Stimulated activated CD8-positive, alpha-beta memory T cell treated with anti-CD3 and anti-CD28 coated beads, Interleukin-4, amount 100 ng/mL, for 48 hours (primary cell): ENCODE results near the gene MRGPRD.
A peak's percentile ranks its signal among the peaks of the same experiment; 100 is the strongest.
"Not testable (repeated sequence)": the region's sequence is repeated elsewhere in the genome, so short reads cannot be mapped to it uniquely, and the experiment has no call there.

Experiments used
- DNase-seq: peaks from one replicate; pipeline ENCODE4 v3.0.0-alpha.2; 2020

MRGPRD gene

DNA sequence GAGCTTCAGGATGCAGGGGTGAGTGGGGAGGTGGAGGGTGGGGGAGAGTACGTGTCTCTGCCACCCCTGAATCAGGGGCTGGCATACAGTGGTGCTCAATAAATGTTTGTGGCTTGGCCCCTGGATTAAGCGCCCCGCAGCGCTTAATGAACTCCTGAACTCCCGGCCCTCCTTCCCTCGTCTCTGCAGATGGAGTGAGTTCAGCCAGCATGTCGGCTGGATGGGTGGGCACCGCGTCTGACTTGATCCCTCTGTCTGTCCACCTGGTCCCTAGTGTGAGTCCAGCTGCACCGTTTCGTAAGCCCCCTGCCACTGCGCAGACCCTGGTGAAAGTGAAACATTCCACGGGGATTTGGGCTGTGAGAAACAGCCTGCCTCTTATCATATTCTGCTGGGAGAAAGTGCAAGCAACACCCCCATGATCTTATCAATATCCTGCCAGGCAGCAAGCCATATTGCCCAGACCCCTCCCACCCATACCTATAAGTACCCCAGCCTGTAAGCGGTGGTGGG is 12.0 kb upstream of the MRGPRD start:
- no peak for DNase-seq

- no peak for DNase-seq
Observed at GRCh38 chr11:68990995-68991780, 10.4 kb upstream of the MRGPRD start.

DNA sequence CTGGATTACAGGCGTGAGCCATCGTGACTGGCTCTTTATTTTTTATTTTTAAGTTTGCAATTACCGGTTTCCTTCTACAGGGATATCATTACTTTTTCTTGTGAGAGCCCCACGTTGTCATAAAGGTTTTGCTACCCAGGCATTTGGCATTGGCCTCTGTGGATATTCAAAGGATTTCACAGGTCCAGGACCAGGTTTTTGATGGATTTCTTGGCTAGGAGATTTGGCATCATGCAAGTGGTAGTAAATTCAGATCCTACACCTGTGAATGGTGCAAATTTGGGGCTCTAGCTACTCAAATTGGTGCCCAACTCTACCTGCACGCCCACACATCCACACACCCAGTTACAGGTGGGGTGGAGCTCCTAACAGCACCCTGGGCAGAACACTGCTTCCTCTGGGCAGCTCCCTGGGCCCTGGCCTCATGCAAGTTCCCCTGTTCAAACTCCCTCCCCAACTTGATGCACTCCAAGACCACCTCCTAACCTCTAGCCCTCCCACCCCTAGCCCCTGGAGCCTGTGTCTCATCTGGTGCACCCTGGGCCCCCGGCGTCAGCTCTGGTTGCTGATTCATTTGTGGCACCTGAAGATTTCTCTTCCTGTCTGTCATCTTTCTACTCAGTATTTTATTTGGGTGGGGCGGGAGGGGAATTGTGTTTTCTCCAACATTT is 9.3 kb upstream of the MRGPRD start:
- no peak for DNase-seq

- no peak for DNase-seq
Observed at GRCh38 chr11:68988491-68988890, 7.7 kb upstream of the MRGPRD start.

DNA sequence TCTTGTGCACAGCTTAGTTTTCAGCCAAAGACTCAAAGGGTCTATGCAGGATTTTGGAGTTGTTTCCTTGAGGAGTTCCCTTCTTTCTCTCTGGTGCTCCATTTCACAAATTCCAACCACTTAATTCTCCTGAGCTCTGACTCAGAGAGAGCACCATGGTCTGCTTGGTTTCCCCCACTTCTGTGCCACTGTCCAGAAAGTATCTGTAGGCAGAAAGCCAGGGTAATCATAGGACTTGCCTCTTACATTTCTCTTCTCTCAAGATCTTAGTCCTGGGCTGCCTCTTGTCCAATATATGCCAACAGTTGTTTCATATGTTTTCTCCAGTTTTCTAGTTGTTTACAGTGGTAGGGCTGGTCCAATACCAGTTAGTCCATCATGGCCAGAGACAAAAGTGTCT is 6.4 kb upstream of the MRGPRD start:
- DNase-seq, result no peak

- no peak for DNase-seq
Observed at GRCh38 chr11:68983801-68984200, 3.0 kb upstream of the MRGPRD start.

DNA sequence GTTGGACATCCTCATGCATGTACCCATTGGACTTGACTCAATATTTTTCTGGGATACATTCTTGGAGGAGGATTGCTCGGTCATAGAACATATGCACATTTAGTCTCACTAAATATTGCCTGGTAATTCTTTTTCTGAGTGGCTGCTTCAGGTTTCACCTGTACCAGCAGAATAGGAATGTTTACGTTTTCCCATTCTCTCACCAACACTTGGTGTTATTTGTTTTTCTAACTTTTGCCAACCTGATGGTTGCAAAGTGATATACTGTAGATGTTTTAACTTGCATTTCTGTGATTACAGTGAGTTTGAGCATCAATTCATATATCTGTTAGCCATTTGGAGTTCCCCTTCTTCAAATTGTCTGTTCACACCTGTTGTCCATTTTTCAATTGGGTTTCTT is 1.3 kb upstream of the MRGPRD start:
- DNase-seq, result no peak

- DNase-seq, result no peak
Observed at GRCh38 chr11:68979931-68980775, 633 bp downstream of the MRGPRD start.

- no peak for DNase-seq
Observed at GRCh38 chr11:68978931-68979594, 1.7 kb downstream of the MRGPRD start.

DNA sequence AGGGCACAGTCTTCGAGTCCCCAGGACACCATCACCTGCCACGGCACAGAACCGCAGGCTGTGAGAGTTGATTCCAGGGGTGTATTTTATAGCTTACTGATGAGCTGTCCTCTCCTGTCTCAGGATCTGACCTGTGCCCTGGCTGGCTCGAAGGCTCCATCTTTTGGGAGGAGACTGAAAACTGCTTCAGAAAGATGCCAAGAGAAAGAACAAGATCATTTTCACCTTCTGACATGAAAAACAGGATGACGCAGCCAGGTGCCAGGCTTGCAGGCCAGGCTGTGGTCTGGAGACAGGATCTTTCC is 2.2 kb downstream of the MRGPRD start:
- no peak for DNase-seq

GRCh38 chr11:68977781-68978625 is 2.8 kb downstream of the MRGPRD start:
- no peak for DNase-seq

DNA sequence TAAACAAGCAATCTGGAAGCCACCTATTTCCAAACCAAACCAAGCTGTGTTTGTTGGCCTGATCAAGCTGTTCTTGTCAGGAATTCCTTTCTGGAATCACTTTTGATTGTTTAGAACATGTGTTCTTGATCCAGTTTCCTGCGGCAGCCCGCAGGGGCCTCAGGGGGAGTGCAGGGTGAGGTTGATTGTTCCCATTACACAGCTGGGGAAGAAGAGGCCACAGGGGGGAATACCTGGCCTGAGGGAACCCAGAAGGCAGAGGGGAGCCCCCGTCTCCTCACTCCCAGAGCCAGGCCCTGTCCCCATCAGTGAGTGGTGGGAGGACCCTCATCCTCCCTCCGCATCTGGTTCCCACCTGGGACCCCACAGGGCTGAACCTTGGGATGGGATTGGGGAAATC is 4.2 kb downstream of the MRGPRD start:
- DNase-seq, result no peak

- no peak for DNase-seq
Observed at GRCh38 chr11:68976095-68976494, 4.7 kb downstream of the MRGPRD start.

DNA sequence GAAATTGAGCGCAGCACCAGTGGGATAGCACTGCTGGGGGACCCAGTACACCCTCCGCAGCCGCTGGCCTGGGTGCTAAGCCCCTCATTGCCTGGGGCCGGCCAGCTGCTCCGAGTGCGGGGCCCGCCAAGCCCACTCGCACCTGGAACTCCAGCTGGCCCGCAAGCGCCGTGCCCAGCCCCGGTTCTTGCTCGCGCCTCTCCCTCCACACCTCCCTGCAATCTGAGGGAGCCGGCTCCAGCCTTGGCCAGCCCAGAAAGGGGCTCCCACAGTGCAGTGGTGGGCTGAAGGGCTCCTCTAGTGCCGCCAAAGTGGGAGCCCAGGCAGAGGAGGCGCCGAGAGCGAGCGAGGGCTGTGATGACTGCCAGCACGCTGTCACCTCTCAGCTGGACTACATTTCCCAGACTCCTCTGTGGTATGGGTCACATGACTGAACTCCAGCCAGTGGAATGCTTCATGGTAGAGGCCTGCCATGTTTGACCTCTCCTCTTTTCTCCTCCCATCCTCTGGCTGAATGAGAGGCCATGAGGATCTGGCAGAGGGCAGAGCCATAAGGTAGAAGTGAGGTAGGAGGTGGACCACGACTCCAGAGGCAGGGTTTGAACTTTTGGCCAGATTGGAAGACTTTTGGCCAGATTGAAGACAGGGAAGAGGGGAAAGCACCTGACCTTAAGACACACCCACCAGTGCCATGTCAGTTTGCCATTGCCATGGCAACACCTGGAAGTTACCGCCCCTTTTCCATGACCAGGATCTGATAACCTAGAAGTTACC is 6.2 kb downstream of the MRGPRD start:
- DNase-seq, result peak; percentile 35

GRCh38 chr11:68973706-68974105 is 7.1 kb downstream of the MRGPRD start:
- not testable (repeated sequence) for DNase-seq

GRCh38 chr11:68973219-68973618 is 7.6 kb downstream of the MRGPRD start:
- DNase-seq, result no peak

DNA sequence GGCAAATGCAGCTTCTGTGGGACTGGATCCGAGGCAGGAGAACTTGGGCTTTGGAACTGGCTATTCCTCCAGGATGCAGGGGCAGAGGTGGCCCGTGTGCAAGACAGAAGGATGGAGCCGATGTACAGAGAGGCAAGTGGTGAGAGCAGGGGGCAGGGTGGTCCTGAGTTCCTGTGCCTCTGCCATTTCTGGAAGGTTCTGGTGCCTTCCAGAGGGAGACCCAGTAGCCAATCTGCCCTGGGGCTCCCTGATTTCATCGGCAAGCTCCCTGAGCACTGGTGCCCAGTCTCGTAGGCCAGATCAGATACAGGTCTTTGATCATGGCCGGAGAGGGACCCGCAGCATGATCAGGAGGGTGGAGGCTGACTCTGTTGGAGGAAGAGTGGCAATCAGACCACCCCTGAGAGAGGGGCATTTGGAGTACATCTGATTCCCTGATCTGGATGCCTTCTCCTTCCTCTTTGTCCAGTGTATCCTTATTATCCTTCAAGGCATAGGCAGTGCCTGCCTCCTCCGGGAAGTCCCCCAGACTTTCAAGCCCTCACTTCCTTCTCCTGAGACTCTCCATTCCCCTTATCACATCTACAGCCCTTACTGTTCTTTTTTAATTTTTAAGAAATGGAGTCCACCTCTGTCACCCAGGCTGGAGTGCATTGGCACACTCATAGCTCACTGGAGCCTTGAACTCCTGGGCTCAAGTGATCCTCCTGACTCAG is 9.7 kb downstream of the MRGPRD start:
- no peak for DNase-seq

DNA sequence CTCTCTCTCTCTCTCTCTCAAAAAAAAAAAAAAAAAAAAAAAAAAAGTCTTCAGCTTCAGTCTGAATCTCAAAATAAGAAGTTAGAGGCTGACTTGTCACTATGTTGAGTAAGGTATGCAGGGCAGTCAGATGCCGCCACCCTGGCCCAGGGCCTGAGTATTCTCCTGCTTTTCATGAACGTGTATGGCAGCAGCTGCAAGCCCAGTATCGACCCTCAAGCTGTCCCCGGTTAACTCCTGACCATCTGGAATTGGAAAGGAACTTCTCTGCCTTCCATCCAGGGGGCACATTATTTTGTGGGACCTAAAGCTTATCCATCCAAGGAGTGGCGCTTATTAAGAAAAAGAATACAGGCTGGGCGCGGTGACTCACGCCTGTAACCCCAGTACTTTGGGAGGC is 11.4 kb downstream of the MRGPRD start:
- no peak for DNase-seq

DNA sequence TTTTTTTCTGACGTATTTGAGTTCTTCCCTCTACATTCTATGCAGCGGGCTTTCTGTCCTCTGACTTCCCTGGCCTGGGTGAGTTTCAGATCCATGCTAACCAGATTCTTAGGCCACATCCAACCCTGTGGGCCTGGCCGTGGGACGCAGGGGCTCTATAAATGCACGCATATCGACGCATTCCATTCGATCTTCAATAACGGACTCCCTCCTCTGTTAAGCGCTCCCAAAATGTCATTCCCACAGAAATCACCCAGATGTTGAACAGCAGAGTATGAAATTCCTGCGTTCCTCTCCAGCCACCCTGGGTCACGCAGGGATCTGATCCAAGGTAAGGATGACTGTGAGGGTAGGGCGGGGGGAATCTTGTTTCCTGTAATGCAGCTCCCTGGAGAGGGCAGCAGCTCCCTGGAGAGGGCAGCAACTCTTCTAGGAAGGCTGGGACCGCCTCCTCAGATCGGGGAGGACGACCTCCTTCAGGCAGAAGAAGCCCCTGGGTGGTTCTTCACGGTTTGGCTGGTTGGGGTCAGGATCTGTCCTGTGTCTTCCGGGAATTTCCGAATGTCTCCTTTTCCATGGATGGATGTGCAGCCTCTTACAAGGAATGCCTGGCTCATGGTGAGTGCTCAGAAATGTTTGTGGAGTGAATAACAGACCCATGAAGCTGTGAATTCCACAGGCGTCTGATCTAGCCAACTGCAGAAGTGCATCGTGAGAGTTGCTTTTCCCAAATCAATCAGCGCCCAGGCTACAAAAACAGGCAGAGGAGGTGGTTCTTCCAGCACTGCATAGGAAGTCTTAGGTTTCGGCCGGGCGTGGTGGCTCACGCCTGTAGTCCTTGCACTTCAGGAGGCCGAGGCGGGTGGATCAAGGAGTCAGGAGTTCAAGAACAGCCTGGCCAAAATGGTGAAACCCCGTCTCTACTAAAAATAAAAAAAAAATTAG is 12.2 kb downstream of the MRGPRD start:
- no peak for DNase-seq
